ENCODE measurements around the gene IGF2.

The IGF2 gene

GRCh38 chr11:2169626-2170570 lies 30.7 kb upstream of the IGF2 start:
- DNase-seq = no peak

DNA sequence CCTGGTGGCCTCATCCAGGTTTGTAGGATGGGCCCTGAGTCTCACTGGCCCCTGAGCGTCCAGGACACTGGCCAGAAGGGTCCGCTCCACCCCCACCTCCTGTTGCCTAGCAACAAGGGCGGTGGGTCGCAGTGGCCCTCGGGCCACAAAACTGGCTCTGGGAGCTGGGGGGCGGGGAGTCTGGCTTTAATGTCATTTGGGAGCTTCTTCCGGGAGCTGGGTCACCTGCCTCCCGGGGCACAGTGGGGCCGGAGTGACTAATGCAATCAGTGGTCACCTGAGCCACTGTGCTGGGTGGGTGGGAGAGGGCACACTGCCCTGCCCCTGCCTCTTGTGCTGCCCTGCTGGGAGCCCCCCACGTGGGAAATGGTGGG lies 29.8 kb upstream of the IGF2 start:
- DNase-seq = no peak

GRCh38 chr11:2168286-2169004 lies 29.3 kb upstream of the IGF2 start:
- no peak for DNase-seq

- DNase-seq = no peak
Measured at GRCh38 chr11:2167141-2168045, 28.2 kb upstream of the IGF2 start.

DNA sequence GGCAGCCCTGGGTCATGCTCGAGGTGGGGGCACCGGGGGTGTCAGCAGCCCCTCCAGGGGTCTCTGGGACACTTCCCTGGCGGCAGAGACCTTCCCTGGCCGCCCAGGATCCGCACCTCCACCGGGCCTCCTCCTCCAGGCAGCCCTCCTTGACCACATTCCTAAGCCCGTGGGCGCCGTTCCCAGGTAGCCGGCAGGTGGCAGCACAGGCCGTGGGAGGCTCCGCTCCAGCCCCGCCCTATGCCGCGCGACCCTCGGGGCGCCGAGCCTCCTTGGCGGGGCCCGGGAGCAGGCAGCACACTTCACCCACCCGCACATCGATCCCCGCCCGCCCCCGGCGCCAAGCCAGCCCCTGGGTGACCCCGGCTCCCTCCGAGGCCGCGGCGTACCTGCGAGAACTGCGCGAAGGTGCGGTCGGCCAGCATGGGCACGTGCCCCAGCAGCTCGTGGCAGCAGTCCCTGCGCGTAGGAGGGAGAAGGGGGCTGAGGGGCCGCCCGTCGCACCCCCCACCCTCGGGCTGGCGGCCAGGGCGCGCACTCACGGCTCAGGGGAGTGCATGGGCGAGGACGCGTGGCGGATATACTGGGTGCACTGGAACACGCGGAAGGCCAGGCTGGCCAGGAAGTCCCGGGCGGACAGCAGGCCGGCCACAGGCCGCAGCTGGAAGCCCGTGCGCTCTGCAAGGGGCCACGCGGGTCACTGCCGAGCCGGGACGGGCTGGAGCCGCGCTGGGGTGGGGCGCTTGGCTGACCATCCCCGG lies 27.1 kb upstream of the IGF2 start:
- DNase-seq = no peak

DNA sequence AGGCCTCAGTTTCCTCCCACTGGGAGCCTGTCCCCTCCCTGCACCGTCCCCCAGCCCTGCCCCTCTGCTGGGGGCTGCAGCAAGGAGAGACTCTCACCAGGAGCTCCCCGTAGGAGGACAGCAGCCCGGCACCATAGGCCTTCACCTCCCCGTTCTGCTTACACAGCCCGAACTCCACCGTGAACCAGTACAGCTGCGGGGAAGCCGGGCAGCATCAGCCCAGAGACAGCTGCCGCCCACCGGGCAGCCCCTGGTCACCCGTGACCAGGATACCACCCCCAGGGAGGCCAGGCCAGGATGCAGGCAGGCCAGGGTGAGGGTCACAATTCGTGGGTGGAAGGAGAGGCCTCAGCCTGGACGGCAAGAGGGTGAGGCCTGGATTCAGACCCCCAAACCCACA lies 26.4 kb upstream of the IGF2 start:
- DNase-seq = no peak

DNA sequence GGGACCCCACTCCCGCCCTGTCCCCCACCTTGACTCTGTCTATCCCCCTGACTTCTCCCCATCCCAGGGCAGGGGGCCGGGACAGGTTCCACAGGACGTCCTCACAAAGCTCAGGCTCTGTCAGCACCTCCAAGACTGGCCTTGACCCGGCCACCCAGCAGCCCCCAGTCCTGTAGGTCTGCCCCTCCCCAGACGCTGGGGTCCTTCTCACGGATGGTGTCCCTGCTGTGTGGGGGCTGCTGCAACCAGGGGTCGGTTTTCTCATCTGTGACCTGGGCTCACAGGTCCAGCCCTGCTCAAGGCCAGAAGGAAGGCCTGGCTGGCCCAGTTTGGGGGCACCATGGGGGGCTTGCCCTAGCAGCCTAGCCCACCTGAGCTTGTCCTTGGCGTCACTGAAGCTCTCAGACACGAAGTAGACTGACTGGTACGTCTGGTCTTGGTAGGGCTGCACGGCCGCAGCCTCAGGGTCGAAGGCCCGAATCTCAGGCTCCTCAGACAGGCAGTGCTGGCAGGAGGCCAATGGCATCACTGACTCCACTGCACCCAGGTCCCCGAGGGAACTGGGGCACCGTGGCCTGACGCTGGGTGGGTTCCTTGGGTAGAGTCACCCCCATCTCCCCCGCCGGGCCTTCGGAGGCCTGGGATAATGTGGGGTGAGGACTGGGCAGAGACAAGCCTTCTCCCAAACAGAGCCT lies 25.8 kb upstream of the IGF2 start:
- DNase-seq = no peak

- no peak for DNase-seq
Measured at GRCh38 chr11:2164081-2164480, 24.9 kb upstream of the IGF2 start.

DNA sequence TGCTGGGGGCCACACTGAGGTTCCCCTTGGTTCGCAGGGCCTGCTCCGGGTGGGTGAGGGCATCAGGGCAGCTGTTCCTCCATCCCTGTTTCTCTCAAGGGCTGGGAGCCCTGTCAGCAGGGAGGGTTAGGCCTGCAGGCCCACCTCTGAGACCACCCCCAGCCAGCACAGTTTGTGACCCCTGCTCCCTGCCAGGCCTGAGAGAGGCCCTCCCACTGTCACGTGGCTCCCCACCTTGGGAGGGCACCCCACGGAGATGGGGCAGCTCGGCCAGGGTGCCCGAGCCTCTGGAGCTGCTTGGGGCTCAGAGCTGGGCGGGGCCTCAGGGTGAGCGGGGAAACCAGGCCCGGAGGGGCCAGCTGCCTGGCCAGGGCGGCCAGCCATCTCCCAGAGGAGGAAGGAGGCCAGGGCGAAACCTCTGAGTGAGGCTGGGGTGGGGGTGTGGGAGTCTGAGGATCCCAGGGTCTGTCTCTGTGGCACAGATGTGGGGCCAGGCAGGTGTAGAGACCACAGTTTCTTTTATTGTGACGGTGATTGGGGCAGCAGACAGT lies 24.3 kb upstream of the IGF2 start:
- DNase-seq = no peak

GRCh38 chr11:2160736-2161259 lies 21.6 kb upstream of the IGF2 start, which contains the start of gene INS:
Gene INS, minus strand, starts transcription at chr11:2161209. Its CDS starts 238 bp downstream, at chr11:2160971.
- DNase-seq = no peak

- no peak for DNase-seq
Measured at GRCh38 chr11:2159536-2160413, 20.6 kb upstream of the IGF2 start.

DNA sequence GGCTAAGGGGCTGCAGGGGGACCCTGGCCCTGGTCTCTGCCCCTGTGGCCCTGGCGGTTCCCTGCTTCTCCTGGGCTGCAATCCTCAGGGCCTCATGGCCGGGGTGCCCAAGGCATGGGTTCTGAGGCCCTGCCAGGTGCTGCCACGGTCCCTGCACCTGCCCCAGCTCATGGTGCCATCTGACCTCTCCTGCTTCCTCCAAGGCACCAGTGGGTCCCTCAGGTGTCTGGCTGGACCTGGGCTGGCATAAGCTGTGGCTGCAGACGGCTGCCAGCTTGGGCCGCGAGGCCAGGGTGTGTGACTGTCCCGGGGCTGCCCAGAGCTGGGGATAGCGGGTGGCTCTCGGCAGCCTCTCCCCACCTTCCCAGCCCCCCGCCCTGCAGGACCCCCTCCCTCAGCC lies 19.8 kb upstream of the IGF2 start:
- DNase-seq = no peak

GRCh38 chr11:2158296-2158737 lies 19.1 kb upstream of the IGF2 start:
- DNase-seq = no peak

- DNase-seq = no peak
Measured at GRCh38 chr11:2157294-2158040, 18.3 kb upstream of the IGF2 start.

- DNase-seq = no peak
Measured at GRCh38 chr11:2156416-2157182, 17.4 kb upstream of the IGF2 start.

DNA sequence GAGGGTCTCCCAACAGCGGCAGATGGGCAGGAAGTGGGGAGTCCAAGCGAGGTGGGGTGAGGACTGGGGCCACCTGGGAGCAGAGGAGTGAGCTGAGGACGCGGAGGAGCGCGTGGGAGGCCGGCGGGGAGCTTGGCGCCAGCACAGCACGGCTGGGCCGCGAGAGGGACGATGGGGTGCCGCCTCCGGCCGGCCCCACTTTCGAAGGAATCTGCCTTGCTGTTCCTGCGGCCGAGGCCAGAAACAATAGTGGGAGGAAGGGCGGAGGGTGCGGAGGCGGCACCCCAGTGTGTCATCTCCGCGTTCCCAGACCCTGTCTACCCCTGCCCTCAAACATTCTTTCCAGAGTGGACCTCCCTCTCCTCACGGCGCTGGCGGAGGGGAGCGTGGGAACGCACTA lies 16.3 kb upstream of the IGF2 start:
- DNase-seq = no peak

DNA sequence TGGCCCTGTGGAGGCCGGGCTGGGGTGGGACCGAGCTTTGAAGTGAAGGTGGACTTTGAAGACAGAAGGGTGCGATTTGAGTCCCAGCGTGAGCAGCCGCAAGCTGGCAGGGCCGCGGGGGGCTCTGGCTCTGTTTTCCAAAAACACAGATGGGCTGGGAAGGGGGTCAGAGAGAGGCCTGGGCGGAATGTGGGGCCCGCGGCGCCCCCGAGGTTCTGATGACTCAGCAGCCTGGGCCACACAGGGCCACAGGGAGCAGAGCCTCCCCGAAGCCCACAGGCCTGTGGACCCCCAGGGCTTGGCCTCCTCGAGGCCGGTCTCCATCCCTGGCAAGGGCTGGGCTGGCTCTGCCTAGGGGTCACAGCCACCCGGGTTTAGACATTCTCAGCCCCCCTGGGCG lies 15.7 kb upstream of the IGF2 start:
- DNase-seq = no peak

DNA sequence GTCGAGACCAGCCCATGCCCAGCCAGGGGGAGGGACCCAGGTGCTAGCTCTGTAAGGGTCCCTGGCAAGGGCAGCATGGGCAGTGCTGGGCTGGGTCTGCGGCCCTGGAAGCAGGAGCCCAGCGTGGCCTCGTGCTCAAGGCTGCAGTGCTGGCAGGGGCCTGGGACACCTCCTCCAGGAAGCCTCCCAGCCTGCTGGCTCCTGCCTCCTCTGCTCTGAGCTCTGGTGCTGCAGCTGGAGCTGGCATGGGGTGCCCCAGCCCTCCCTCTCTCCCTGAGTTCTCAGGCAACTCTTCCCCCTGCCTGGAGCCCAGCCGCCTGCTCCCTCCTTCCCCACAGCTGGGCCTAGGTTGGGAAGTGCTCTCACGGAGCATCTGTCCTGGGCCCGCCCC lies 15.0 kb upstream of the IGF2 start:
- no peak for DNase-seq
